Stromal cell of bone marrow (primary cell): Measurements from ENCODE around the gene G6PC3.

ENCODE experiments used
- DNase-seq: peaks from one replicate; pipeline ENCODE4 v3.0.0-alpha.2; 2012; ENCODE audit warnings: low read depth

The G6PC3 gene

DNA sequence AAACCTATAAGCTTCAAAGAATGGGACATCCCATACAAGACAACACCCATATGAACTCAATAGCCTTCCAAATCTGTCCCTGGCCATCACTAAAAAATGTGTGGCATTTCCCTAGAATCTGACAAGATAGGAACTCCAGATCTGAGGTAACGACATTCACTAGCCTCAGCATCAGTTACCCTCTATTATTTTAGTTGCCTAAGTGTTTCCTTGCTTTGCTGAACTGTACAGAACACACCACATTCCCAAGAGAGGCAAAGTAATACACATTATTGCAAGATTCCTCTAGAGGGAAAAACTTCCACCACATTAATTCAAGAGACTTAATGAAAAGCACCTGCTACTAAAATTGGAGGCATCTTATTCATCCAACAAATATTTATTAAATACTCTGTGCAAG is 9.1 kb upstream of the G6PC3 start:
- no peak for DNase-seq

DNA sequence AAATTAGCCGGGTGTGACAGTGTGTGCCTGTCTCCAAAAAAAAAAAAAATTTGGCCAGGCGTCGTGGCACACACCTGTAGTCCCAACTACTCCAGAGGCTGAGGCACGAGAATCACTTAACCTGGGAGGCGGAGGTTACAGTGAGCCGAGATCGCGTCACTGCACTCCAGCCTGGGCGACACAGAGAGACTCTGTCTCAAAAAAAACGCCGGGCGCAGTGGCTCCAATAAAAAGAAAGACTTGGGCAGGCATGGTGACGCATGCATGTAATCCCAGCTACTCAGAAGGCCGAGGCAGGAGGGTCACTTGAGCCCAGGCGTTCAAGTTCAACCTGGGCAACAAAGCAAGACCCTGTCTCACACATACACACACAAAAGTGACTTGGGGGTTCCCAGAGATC is 7.7 kb upstream of the G6PC3 start:
- DNase-seq = no peak

DNA sequence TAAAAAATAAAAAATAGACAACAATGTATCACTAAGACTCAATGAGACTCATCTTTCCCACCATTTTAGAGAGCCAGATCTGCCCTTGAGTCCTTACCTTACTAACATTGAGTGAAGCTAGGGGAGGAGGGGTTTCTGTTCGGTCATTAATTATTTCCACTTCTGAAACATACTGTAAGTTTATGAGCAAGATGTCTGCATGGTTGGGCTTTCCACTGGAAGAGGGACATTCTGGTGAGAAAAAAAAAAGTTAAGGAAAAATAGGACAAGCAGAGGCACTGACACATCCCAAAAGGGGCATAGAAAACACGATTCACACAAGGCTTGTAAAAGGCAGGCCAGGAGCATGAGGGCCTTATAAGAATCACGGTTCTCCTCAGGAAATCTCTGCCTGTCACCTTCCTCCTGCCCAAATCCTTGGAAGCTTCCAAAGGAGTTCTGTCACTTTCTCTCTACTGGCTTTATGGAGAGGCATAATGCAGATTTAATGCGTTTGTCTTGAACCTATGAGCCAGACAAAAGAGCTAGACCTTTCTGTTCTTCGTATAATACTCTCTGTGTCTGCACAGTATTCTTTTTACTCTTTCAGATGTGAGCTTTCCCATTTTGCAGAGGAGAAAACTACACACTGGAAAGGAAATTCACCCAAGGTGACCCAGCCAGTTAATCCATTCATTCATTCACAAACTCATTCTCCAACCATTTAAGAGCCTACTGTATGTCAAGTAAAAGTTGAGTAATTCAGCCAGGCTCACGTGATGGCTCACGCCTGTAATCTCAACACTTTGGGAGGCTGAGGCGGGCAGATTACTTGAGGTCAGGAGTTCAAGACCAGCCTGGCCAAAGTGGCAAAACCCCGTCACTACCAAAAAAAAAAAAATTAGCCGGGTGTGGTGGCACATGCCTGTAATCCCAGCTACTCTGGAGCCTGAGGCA is 6.6 kb upstream of the G6PC3 start:
- DNase-seq = no peak

DNA sequence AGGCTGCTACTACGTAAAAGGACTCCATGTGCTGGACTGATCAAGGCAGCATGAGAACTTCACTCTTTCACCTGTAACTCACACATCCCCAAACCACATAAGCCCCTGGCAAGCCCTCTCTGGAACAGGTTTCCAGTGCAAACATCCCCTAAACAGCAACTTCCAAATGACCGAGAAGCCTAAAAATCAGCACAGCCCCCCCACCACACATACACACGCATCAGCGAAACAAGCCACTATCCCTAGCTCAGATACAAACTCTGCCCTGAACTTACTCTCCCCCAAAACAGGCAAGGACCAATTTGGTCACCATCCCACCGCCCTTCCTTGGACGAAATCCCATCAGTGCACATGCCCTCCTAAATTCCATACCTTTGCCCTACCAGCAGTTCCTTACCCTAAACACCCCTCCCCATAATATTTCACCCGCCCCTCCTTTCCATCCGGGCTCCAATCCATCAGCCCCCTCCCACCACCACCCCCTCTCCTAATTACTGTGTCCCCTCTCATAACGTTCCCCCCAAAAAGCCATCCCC is 4.8 kb upstream of the G6PC3 start:
- DNase-seq = no peak

DNA sequence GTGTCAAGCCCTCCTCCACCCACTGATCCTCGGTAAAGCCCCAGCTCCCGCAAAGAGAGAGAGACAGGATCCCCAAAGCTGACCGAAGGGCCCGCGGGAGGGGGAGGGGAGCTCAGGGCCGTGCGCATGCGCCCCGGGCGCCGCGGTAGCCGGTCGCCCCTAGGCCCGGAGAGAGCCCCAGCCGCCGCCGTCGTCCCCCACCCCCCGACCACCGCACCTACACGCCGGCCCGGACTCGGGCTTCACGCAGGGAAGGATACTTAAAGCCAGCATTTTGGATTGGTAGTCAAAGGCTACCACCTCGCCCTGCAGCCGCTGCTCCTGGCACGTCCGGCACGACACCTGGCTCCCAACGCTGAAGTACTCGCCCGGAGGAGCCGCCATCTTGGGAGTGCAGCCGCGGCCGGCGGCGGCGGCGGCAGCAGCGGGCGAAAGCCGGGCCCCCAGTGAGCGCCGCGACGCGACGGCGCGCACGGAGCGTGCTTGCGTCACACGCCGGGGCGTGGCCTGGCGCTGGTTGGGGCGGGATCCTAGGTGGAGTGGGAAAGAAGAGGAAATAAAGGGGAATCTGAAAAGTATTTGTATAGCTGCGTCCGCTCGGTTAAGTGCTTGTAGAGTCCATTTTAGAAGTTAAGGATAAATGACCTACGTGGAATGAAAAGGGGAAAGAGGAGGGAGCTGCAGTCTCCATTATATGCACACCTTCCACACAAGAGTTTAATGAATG is 4.2 kb upstream of the G6PC3 start, which contains the start of gene LSM12:
Gene LSM12 (minus strand): TSS at position 468 of the 727 bp plus-strand sequence. CDS start 84 bp downstream, at position 384.
- DNase-seq = peak; percentile 75

DNA sequence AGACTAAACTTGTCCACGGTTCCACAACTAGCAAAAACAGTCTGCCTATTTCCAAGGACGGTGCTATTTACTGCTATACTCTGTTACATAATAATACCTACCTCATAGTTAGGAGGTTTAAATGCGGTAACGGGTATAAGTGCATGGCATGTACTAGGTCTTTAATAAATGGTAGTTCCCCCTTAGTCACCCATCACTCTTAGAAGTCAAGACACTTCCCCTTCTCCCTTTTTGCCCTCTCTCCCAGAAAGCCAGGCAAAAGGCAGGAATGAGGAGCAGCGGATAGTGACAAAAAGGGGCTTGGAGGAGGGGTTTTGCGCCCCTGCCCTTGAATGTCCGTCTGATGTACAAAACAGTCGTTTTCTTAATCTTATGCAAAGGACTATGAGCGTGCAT is 3.0 kb upstream of the G6PC3 start:
- no peak for DNase-seq

DNA sequence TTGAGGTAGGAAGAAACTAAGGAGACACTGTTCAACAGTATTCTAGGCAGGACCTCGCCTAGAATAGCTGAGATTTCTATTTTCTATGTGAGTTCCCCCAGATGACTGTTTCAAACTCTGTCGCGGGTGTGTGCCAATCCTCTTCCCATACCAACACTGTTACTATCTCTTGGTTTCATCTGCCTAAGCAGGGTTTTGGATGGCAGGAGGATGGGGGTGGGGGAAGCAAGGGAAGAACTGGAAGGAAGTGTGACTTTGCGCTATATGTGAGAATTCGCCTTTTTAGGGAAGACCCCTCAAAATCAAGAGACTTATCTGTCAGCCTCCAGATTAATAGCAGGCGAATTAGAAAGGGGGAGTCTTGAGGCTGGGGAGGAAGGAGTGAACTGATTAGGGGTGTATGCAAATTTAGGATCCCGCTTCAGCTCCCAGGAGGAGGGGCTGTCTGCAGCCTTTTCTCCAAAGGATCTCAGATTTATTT is 521 bp upstream of the G6PC3 start:
- no peak for DNase-seq

DNA sequence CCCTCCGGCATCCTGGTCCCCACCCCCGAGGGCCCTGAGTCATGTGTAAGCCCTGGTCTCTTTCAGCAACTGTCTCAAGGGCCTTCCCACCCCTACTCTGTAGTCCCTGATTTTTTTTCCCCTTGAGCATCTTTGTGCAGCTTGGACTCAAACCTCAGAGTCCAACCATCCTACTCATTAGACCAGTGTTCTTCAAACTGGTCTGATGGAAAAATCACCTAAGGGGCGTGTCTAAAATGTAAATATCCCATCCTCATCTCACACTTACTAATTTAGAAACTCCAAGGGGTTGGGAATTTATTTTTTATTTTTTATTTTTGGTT is 624 bp downstream of the G6PC3 start:
- no peak for DNase-seq

DNA sequence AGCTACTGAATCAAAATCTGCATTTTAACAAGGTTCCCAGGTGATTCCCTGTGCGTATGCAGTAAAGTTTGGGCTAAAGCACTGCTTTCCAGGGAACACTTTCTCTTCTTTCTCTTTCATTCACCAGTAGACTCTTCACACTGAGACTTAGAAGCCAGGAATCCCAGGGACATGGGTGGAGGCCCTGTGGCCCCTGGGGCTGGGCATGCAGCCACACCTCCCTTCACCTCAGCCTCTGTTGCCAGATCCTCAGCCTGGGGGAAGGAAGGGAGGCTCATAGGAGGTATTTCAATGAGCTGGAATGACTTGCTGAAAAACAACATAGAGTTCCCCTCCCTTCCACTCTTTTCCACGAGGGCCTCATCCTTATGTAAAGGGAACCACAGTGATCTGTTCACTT is 1.2 kb downstream of the G6PC3 start:
- DNase-seq = no peak

DNA sequence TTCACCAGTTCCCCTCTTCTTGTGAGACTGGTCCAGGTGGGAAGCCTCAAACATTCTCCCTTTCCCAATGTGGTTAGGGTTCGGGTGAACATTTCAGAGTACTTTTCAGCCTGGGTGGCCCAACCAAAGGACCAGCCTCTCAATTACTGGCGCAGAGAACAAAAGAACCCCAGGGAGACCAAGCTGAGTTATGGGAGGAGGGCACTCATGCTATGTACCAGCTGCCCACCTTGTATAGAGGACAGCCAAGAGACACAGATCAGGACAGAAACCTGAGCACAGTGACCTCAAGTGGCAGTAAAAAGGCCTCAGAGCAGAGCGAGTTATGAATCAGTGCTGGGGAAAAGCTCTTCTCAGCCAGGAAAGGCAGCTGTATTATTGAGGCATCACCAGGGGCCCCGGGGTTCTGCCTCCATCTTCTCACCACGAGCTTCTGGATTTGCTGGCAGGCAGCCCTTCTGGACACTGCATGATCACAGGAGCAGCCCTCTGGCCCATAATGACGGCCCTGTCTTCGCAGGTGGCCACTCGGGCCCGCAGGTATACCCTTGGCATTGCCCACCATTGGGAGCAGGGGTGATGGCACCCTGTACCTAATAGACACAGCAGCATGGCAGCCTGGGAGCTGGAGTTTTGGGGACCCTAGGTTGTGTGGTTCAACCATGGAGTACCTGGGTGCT is 3.8 kb downstream of the G6PC3 start:
- DNase-seq = no peak

DNA sequence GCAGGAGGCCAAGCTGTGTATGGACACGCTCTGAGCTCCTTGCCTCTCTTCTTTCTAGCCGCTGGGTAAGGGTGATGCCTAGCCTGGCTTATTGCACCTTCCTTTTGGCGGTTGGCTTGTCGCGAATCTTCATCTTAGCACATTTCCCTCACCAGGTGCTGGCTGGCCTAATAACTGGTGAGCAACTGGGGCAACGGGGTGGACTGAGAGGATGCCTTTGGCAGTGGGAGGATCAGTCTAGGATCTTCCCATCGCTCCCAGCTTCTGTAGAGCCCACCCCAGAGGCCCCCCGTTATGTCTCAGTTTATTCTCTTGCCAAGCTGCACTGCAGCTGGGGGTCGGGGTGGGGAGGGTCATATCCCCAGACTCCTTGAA is 4.4 kb downstream of the G6PC3 start:
- no peak for DNase-seq

DNA sequence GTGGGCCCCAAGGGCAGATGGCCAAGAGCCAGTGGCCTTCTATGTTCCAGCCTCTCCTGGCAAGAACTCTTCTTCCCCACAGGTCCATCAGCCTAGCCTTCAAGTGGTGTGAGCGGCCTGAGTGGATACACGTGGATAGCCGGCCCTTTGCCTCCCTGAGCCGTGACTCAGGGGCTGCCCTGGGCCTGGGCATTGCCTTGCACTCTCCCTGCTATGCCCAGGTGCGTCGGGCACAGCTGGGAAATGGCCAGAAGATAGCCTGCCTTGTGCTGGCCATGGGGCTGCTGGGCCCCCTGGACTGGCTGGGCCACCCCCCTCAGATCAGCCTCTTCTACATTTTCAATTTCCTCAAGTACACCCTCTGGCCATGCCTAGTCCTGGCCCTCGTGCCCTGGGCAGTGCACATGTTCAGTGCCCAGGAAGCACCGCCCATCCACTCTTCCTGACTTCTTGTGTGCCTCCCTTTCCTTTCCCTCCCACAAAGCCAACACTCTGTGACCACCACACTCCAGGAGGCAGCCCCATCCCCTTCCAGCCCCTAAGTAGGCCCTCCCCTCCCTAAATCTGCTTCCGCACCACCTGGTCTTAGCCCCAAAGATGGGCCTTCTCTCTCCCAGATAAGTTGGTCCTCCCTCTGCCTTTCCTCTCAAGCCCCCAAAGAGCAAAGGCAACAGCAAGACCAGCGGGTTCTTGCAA is 5.2 kb downstream of the G6PC3 start:
- no peak for DNase-seq

DNA sequence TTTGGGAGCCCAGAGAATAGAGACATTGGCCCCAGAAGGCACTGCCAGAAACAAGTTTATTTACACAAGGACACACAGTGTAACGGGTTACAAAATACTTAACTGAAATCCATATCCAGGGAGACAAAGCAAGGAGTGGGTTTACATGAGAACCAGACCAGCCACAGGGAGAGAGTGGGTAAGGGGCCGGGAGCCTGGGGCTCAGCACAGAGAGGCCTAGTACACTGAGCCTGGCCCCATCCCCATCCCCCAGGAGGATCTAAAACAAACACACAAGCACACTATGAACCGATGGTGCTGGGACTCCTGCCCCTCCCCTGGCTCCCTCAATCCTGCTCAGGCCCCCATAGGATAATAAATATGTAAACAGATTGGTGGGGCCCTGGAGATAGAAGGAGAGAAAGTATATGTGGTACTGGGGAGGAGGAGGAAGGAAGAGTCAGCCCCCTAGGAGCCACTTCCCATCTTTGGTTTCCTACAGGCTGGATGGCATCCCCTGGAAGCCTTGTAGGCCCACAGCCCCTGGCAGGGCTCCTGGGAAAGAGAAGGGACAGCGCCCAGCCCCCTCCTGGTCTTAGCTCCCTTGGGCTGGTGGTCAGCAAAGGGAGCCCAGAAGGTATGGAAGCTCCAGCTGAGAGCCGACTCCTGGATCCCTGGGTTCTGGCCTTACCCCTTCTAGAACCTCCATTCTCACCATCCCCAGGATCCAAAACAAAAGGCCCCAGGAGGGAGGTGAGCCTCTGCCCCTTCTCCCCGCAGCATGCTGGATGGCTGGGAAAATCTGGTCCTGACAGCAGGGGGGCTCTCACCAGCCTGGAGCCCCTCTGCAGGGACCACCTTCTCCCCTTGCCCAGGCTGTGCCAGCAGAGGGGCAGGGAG is 6.4 kb downstream of the G6PC3 start:
- DNase-seq = no peak

DNA sequence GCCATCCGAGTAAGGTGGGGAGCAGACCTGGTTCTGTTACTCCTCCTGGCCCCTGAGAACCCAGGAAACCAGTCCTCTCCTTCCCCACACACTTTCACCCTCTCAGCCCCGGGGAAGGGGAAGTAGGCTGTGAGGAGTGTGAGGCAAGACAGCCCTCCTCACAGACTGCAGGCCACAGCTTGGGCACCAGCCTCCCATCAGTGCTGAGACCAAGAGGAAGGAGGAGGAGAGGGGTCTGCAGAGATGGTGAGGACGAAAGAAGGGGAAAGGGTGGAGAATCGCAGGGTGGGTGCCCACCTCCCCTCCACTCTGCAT is 7.0 kb downstream of the G6PC3 start:
- DNase-seq = no peak

DNA sequence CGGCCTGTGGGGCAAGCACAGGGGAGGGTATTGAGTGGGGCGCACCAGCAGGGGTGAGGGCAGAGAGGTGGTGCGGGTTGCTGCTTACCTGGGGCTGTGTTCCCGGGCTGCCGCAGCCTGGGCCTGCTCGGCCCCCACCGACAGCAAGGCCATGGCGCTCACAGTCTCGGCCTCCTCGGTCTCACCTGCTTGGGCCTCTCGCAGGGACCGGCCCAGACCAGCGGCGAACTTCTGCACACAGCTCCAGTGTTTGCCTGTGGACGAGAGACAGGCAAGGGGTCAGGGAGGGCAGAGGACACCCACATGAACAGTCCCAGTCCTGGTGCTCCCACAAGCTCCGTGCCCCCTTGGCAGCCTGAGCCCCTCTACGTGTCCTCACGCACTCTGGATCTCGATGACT is 7.9 kb downstream of the G6PC3 start:
- DNase-seq = no peak

DNA sequence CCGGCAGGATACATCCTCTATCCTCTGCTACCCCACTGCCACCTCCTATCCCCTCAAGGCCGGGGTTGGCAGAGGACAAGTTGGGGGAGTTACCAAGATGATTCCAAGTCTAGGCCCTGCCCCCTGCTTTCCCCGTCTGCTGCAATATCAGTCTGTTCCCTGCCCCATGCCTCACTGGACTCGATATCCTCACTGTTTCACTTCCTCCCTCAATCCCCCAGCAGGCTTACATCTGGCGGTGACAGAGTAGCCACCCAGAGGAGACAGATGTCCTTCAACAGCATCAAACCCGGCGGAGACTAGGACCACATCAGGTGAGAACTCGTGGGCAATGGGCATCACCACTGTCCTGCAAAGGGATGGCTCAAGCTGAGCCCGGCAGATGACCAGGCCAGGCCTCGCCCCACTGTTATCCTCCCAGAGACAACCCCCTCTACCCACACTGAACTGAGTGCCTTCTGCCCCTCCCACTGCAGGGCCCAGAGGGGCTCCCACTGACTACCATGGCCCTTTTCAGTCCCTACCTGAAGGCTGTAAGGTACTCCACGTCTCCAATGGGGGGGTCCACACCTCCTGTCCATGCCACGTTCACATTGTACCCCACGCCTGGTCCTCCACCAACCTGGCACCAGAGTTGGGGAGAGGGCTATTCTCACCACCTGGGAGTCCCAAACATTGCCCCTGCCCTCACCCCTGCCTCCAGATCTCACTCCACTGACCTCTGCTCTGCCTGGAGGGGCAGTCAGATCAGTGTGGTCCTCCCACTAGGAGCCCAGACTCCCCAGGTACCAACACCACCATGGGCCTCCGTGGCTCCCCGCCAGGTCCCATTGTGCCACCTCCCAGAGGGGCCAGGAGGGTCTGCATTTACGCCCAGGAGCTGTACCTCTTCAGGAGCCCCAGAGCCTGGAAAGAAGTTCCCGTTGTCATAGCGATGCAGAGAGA is 9.6 kb downstream of the G6PC3 start:
- no peak for DNase-seq

DNA sequence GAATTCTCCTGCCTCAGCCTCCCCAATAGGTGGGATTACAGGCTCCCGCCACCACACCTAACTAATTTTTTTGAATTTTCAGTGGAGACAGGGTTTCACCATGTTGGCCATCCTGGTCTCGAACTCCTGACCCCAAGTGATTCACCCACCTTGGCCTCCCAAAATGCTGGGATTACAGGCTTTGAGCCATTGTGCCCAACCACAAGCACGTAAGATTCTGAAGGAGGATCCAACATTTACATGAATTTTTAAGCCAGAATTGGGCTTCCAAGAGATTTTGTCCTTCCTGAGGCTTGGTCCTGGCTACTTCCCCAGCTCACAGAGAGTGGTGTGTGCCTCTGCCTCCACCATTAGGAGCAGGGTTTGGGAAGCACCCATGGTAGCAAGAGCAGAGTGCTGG is 11.1 kb downstream of the G6PC3 start:
- DNase-seq = peak; percentile 33

DNA sequence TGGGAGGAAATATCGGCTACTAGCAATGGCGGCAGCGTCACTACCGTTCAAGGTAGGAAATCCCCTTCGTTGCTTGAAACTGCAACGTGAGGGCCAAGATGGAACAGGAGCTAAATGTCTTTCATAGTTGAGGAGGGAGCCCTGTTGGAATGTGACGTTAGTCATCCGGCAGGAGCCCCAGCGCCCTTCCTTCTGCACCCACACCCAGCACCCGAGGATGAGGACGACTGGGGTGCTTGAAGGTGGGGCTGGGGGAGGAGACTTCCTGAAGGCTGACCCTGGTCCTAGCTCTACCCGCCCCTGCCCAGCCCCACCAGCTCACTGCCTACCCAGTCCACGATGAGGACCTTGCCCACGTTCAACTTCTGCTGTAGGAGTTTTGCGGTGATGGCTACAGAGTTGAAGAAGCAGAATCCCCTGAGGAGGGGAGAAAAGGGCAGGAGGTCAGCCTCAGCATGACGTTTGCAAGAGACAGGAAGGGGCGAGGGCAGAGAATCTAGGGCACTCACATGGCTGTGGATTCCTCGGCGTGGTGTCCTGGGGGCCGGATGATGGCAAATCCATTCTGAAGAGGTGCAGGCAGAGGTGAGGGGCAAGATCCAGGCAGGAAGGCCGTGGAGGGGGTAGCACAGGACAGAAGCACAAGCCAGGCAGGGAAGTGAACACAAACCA is 11.9 kb downstream of the G6PC3 start:
- no peak for DNase-seq

DNA sequence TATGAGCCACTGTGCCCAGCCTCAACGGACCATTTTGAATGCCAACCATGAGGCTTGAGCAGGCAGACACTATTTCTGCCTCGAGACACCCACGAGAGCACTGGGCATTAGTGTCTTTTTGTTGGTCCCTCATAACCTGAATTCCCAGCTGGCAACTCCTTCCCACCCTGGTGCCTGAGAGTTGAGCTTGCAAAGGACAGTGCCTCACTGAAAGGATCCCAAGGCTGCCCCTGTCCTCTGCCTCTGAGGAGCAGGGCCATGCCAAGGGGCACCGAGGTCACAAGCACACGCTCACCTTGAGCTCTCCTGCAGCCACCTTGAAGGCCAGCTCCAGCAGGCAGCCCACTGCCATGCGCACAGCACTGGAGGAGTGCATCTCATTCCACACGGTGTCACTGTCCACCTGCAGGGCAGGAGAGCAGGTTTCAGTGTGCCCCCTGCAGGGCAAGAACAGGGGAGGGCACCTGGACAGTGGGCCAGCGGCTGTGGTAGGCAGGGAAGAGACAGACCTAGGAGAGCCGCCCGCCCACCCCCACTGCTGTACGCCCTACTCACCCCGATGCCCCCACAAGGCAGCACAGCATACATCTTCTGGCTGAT is 12.8 kb downstream of the G6PC3 start:
- no peak for DNase-seq
